ENCODE measurements around the gene RHEX. TPM values are rescaled to one million over a fixed set of nuclear protein-coding genes. Genes with fewer than 3 reads are reported as not detected.

RHEX gene
- total RNA-seq, 1 donor from 2014 or later, result 0.42 TPM

- Histone ChIP-seq H3K27me3 (ENCODE audit: control insufficient read depth, insufficient read depth, low read length) (peaks cover 11% of the 10 kb centered on the region), H3K4me3 (ENCODE audit: low read depth, low read length) (peak within 1 kb of the TSS; percentile 25), H3K36me3 (ENCODE audit: control insufficient read depth, insufficient read depth, low read length) (no peaks in the 10 kb centered on the region)
- TF ChIP-seq, protein P1, sequence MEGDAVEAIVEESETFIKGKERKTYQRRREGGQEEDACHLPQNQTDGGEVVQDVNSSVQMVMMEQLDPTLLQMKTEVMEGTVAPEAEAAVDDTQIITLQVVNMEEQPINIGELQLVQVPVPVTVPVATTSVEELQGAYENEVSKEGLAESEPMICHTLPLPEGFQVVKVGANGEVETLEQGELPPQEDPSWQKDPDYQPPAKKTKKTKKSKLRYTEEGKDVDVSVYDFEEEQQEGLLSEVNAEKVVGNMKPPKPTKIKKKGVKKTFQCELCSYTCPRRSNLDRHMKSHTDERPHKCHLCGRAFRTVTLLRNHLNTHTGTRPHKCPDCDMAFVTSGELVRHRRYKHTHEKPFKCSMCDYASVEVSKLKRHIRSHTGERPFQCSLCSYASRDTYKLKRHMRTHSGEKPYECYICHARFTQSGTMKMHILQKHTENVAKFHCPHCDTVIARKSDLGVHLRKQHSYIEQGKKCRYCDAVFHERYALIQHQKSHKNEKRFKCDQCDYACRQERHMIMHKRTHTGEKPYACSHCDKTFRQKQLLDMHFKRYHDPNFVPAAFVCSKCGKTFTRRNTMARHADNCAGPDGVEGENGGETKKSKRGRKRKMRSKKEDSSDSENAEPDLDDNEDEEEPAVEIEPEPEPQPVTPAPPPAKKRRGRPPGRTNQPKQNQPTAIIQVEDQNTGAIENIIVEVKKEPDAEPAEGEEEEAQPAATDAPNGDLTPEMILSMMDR (IDR thresholded peaks at IDR 0.05; ENCODE audit: insufficient read depth, low read length, poor library complexity, severe bottlenecking), result peak; percentile 45
- no peak for DNase-seq (ENCODE audit: low read depth)
Measured at GRCh38 chr1:206117151-206117948, 64.4 kb downstream of the RHEX start, which contains the start of gene AVPR1B. TSS of gene AVPR1B (minus strand) at chr1:206117388. CDS start at chr1:206116890, 498 bp downstream.

DNA sequence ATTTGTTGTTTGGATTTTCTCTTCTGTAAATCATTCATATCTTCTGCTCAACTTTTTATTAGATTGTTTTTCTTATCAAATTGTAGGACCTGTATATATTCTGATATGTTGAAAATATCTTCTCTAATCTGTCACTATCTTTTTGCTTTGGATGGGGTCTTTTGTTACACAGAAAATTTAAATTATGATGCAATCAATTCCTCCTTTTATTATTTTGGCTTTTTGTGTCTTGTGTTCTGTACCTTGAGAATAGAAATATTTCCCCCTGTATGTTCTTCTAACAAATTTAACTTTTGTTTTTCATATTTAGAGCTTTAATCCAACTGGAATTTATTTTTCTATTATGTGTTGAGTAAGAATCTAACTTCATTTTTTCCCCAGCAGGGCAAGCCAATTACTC, 67.4 kb downstream of the RHEX start:
- TF ChIP-seq, protein P1 (IDR thresholded peaks at IDR 0.05; ENCODE audit: insufficient read depth, low read length, poor library complexity, severe bottlenecking), result no peak
- no peak overlapping the region for H3K4me3 ChIP-seq (ENCODE audit: low read depth, low read length)
- peaks cover 11% of the 10 kb centered on the region for H3K27me3 ChIP-seq (ENCODE audit: control insufficient read depth, insufficient read depth, low read length)
- no peak for DNase-seq (ENCODE audit: low read depth)
- H3K36me3 ChIP-seq (ENCODE audit: control insufficient read depth, insufficient read depth, low read length), result no peaks in the 10 kb centered on the region

DNA sequence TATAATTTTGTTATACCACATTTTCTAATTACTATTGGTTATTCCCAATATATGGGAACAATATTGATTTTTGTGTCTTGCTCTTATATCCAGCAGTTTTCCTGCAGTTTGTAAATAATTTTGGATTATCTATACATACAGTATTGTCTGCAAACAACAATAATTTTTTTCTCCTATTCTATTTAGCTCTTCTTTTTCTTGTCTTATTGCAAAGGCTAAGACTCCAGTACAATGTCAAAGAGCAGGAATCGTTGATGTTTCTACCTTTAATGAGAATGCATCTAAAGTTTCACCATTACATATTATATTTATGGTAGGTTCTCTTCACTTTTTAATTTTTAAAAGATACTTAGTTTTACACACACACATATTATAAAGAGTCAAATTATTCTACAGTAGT, 68.3 kb downstream of the RHEX start:
- H3K4me3 ChIP-seq (ENCODE audit: low read depth, low read length), result no peak overlapping the region
- TF ChIP-seq, protein P1 (IDR thresholded peaks at IDR 0.05; ENCODE audit: insufficient read depth, low read length, poor library complexity, severe bottlenecking), result no peak
- H3K27me3 ChIP-seq (ENCODE audit: control insufficient read depth, insufficient read depth, low read length), result peaks cover 11% of the 10 kb centered on the region
- DNase-seq (ENCODE audit: low read depth), result no peak
- H3K36me3 ChIP-seq (ENCODE audit: control insufficient read depth, insufficient read depth, low read length), result no peaks in the 10 kb centered on the region

- TF ChIP-seq, protein P1 (IDR thresholded peaks at IDR 0.05; ENCODE audit: insufficient read depth, low read length, poor library complexity, severe bottlenecking), result no peak
- DNase-seq (ENCODE audit: low read depth), result no peak
- Histone ChIP-seq H3K27me3 (ENCODE audit: control insufficient read depth, insufficient read depth, low read length) (peaks cover 6% of the 10 kb centered on the region), H3K36me3 (ENCODE audit: control insufficient read depth, insufficient read depth, low read length) (no peaks in the 10 kb centered on the region), H3K4me3 (ENCODE audit: low read depth, low read length) (no peak overlapping the region)
Measured at GRCh38 chr1:206122686-206123085, 69.7 kb downstream of the RHEX start.

- H3K27me3 ChIP-seq (ENCODE audit: control insufficient read depth, insufficient read depth, low read length), result no peaks in the 10 kb centered on the region
- DNase-seq (ENCODE audit: low read depth), result no peak
- H3K36me3 ChIP-seq (ENCODE audit: control insufficient read depth, insufficient read depth, low read length), result no peaks in the 10 kb centered on the region
- TF ChIP-seq, protein P1 (IDR thresholded peaks at IDR 0.05; ENCODE audit: insufficient read depth, low read length, poor library complexity, severe bottlenecking), result no peak
- H3K4me3 ChIP-seq (ENCODE audit: low read depth, low read length), result no peak overlapping the region
Measured at GRCh38 chr1:206125346-206125745, 72.4 kb downstream of the RHEX start.
